Central memory CD4-positive, alpha-beta T cell (primary cell): ENCODE measurements around the gene MAGI1.

Experiments used
- DNase-seq: peaks from one replicate; pipeline ENCODE4 v3.0.0; 2022

MAGI1 gene

GRCh38 chr3:65968996-65969395 lies 69.7 kb downstream of the MAGI1 start:
- no peak for DNase-seq

GRCh38 chr3:65967451-65967850 lies 71.3 kb downstream of the MAGI1 start:
- DNase-seq = no peak

GRCh38 chr3:65964838-65965237 lies 73.9 kb downstream of the MAGI1 start:
- DNase-seq = no peak

GRCh38 chr3:65963787-65964677 lies 74.7 kb downstream of the MAGI1 start:
- no peak for DNase-seq

GRCh38 chr3:65961733-65962132 lies 77.0 kb downstream of the MAGI1 start:
- no peak for DNase-seq

GRCh38 chr3:65961128-65961527 lies 77.6 kb downstream of the MAGI1 start:
- no peak for DNase-seq

GRCh38 chr3:65960087-65960486 lies 78.6 kb downstream of the MAGI1 start:
- no peak for DNase-seq

- no peak for DNase-seq
Observed at GRCh38 chr3:65958216-65958615, 80.5 kb downstream of the MAGI1 start.

- DNase-seq = no peak
Observed at GRCh38 chr3:65955792-65956477, 82.8 kb downstream of the MAGI1 start.

GRCh38 chr3:65953881-65954733 lies 84.6 kb downstream of the MAGI1 start:
- no peak for DNase-seq

GRCh38 chr3:65953301-65953812 lies 85.4 kb downstream of the MAGI1 start:
- DNase-seq = no peak

GRCh38 chr3:65952842-65953241 lies 85.9 kb downstream of the MAGI1 start:
- no peak for DNase-seq

GRCh38 chr3:65951836-65952505 lies 86.7 kb downstream of the MAGI1 start:
- no peak for DNase-seq

GRCh38 chr3:65950340-65951326 lies 88.1 kb downstream of the MAGI1 start:
- no peak for DNase-seq

- DNase-seq = no peak
Observed at GRCh38 chr3:65948841-65949573, 89.7 kb downstream of the MAGI1 start.

GRCh38 chr3:65946438-65946837 lies 92.3 kb downstream of the MAGI1 start:
- no peak for DNase-seq

GRCh38 chr3:65945953-65946352 lies 92.8 kb downstream of the MAGI1 start:
- no peak for DNase-seq

- no peak for DNase-seq
Observed at GRCh38 chr3:65945480-65945879, 93.2 kb downstream of the MAGI1 start.

GRCh38 chr3:65944252-65944651 lies 94.5 kb downstream of the MAGI1 start:
- DNase-seq = no peak

- no peak for DNase-seq
Observed at GRCh38 chr3:65939801-65940246, 98.9 kb downstream of the MAGI1 start.
